ENCODE data around the gene PTCD3. TPM values are rescaled to one million over a fixed set of nuclear protein-coding genes. Genes with fewer than 3 reads are reported as not detected.

The PTCD3 gene
- 55.8 and 77.4 TPM in 2 replicates for total RNA-seq (2014; rRNA removed; shearing (Covaris generic))

DNA sequence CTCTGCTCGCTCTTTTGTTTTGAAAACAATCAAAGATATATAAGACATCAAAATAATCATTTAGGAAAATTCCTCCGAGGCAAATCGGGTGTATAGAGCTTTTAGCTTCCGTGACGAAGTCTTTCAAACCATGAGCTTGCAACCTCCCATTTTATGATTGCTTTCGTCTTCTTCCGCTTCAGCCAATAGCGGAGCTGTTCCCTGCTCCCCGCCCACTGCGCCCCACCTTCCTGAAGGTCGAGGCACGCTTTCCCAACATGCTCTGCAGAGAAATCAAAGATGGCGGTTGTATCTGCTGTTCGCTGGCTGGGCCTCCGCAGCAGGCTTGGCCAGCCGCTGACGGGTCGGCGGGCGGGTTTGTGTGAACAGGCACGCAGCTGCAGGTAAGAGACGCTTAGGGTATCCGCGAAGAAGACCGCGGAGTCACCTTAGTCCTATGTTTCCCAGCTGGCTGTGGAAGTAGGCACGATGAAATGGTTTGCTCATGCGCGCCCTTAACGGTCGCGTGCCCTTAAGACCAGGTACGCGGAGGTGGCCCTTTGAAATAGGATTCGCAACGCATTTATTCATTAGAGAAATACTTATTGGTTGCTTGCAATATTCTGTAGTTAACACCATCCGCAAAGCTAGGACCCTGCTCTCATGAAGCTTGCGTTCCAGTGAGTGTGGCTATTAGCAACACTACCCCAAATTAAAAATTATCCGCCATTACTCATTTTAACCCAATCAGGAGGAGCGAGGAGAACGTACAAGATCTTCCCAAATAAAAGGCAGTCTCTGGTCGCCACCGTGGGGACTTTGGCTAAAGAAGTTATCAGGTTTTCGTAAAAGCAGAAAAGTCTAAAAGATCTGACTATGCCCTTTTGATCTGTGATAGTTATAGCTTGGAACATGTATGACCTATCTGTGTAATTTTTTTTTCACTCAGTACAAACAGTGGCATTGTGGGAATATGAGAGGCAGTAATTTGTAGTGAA, at the start of gene PTCD3:
PTCD3 (plus strand) TSS at position 267 of the 977 bp plus-strand sequence; CDS start at position 280, 13 bp downstream.

DNA sequence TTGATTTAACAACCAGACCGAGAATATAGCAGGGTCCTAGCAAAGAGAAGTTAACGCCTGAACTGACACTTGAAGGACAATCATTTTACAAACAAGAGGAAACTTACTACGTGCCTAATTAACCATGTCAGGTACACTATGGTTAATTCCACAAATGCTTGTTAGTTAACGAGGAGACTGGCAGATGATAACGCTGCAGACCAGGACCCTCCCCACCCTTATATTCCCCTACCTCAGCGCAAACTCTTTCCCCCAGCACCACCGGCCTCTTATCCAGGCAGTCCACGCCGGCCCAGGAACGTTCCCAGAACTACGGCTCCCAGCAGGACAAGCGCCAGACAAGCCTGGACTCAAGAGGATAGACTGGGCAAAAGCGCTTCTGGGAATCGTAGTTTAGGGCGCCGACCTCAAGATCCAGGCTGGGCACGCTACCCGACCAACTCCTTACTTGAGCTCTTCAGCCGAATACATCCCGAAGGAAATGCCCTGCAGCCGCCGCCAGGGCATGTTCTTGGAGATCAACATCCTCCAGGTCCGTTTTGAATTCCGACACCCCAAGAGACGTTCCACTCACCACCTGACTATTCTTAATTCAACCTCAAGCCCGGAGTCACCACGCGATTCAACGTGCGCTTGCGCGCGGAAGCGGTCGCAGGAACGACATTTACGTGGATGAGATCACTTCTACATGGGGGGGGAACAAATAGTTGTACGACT, 625 bp upstream of the PTCD3 start, which contains the start of gene POLR1A:
POLR1A (minus strand) TSS at position 635 of the 717 bp plus-strand sequence; CDS start at position 525, 110 bp downstream.

Small RNA genes within 50 kb of the gene (small RNA-seq; reads per million reads assigned to genes)
- gene RF00019 (not detected), gene SNORD94 (136 reads per million, percentile 96 among the genes with 10 or more reads in this experiment)

Other genes with a start within 250 kb of the PTCD3 start
- 15.1 and 16.2 TPM in 2 replicates for gene ST3GAL5, start 217.2 kb upstream of the PTCD3 start, total RNA-seq (2014; rRNA removed; shearing (Covaris generic))
- 15.1 and 17.3 TPM in 2 replicates for gene POLR1A, start 349 bp upstream of the PTCD3 start, total RNA-seq (2014; rRNA removed; shearing (Covaris generic))
- gene IMMT, start 89.2 kb downstream of the PTCD3 start, total RNA-seq (2014; rRNA removed; shearing (Covaris generic)), result 132 and 144 TPM in 2 replicates
- gene MRPL35, start 93.2 kb downstream of the PTCD3 start, total RNA-seq (2014; rRNA removed; shearing (Covaris generic)), result 38.2 and 59.4 TPM in 2 replicates
- 1.3 and 1.4 TPM in 2 replicates for gene REEP1, start 231.4 kb downstream of the PTCD3 start, total RNA-seq (2014; rRNA removed; shearing (Covaris generic))